Activated CD8-positive, alpha-beta memory T cell treated with anti-CD3 and anti-CD28 coated beads, Interleukin-2, amount 50 U/mL, for 24 hours (primary cell): Measurements from ENCODE around the gene MAP3K3.

ENCODE experiments used
- DNase-seq: peaks from one replicate; pipeline ENCODE4 v3.0.0-alpha.2; 2020; ENCODE audit errors: extremely low read depth

MAP3K3 gene

GRCh38 chr17:63622574-63623390 is 565 bp downstream of the MAP3K3 start:
- DNase-seq: no peak

GRCh38 chr17:63623786-63624530 is 1.7 kb downstream of the MAP3K3 start:
- DNase-seq: no peak

GRCh38 chr17:63624531-63624880 is 2.3 kb downstream of the MAP3K3 start:
- no peak for DNase-seq

GRCh38 chr17:63626551-63627180 is 4.4 kb downstream of the MAP3K3 start:
- no peak for DNase-seq

- no peak for DNase-seq
These were observed 7.4 kb downstream of the MAP3K3 start for GRCh38 chr17:63629627-63630026.

GRCh38 chr17:63631062-63631461 is 8.8 kb downstream of the MAP3K3 start:
- DNase-seq: no peak

- no peak for DNase-seq
These were observed 9.4 kb downstream of the MAP3K3 start for GRCh38 chr17:63631626-63632025.

- no peak for DNase-seq
These were observed 11.5 kb downstream of the MAP3K3 start for GRCh38 chr17:63633742-63634141.

GRCh38 chr17:63634163-63634562 is 11.9 kb downstream of the MAP3K3 start:
- no peak for DNase-seq

GRCh38 chr17:63634816-63635215 is 12.6 kb downstream of the MAP3K3 start:
- DNase-seq: no peak

GRCh38 chr17:63635290-63635689 is 13.1 kb downstream of the MAP3K3 start:
- DNase-seq: no peak

GRCh38 chr17:63635787-63636186 is 13.6 kb downstream of the MAP3K3 start:
- DNase-seq: no peak

- DNase-seq: no peak
These were observed 16.9 kb downstream of the MAP3K3 start for GRCh38 chr17:63639125-63639524.

- no peak for DNase-seq
These were observed 17.8 kb downstream of the MAP3K3 start for GRCh38 chr17:63640038-63640437.

- no peak for DNase-seq
These were observed 19.7 kb downstream of the MAP3K3 start for GRCh38 chr17:63641692-63642448.

- DNase-seq: no peak
These were observed 22.6 kb downstream of the MAP3K3 start for GRCh38 chr17:63644846-63645245.

GRCh38 chr17:63645775-63646487 is 23.7 kb downstream of the MAP3K3 start:
- no peak for DNase-seq

- DNase-seq: no peak
These were observed 24.2 kb downstream of the MAP3K3 start for GRCh38 chr17:63646488-63646806.

GRCh38 chr17:63647065-63647725 is 25.0 kb downstream of the MAP3K3 start:
- DNase-seq: no peak

GRCh38 chr17:63647936-63648335 is 25.7 kb downstream of the MAP3K3 start:
- no peak for DNase-seq

- no peak for DNase-seq
These were observed 27.6 kb downstream of the MAP3K3 start for GRCh38 chr17:63649813-63650212.
